ENCODE measurements around the gene ATXN1.

DNA sequence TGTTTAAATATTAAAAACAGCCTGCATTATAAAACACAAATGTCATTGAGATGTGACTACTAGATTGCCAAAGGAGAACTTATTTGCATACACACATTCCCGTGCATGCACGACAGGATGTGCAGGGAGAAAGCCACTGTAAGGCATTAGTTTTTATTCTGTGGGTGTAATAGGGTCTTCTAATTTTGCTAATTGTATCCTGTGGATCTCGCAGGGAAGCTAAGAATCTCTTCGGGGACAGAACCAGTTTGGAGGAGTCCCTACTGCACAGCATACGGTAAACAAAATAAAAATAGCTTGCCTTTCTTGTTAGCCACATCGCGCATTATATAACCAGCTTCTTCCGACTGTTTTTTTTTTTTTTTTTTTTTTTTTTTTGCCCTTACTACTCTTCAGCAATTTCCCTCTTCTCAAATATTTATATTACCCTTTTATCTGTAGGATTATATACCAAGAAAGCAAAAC, 2.0 kb downstream of the ATXN1 start:
- TF ChIP-seq, protein P1, sequence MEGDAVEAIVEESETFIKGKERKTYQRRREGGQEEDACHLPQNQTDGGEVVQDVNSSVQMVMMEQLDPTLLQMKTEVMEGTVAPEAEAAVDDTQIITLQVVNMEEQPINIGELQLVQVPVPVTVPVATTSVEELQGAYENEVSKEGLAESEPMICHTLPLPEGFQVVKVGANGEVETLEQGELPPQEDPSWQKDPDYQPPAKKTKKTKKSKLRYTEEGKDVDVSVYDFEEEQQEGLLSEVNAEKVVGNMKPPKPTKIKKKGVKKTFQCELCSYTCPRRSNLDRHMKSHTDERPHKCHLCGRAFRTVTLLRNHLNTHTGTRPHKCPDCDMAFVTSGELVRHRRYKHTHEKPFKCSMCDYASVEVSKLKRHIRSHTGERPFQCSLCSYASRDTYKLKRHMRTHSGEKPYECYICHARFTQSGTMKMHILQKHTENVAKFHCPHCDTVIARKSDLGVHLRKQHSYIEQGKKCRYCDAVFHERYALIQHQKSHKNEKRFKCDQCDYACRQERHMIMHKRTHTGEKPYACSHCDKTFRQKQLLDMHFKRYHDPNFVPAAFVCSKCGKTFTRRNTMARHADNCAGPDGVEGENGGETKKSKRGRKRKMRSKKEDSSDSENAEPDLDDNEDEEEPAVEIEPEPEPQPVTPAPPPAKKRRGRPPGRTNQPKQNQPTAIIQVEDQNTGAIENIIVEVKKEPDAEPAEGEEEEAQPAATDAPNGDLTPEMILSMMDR (IDR thresholded peaks at IDR 0.05; ENCODE audit: low read depth, low read length): no peak
- TF ChIP-seq EZH2phosphoT487 (IDR thresholded peaks at IDR 0.05; ENCODE audit: low read depth): no peak
